B cell (primary cell): ENCODE results near the gene HTR2A. TPM values are rescaled to one million over a fixed set of nuclear protein-coding genes. Genes with fewer than 3 reads are reported as not detected.

Experiments used
- ATAC-seq: fragments of 200-7000 bp; cut with Tn5 transposase; one replicate; pipeline ENCODE4 v1.10.0; 2021; ENCODE audit warnings: low read depth, mild to moderate bottlenecking, moderate number of reproducible peaks, moderate library complexity
- CTCF ChIA-PET: fragments of 350-600 bp; sonication (Branson Sonifier 250); formaldehyde crosslinking; loops from one replicate; lab custom pipeline; 2021; ENCODE audit warnings: antibody characterized with exemption, inconsistent platforms; lab: Charles Lee
- POLR2A ChIA-PET: fragments of 350-600 bp; sonication (Branson Sonifier 250); formaldehyde crosslinking; loops from one replicate; lab custom pipeline; 2021; ENCODE audit warnings: antibody characterized with exemption; lab: Charles Lee
- DNase-seq: peaks from one replicate; pipeline ENCODE4 v3.0.0; 2013
- H2AFZ ChIP-seq: 2 replicates; pipeline ENCODE4 v1.6.1; 2012; ENCODE audit warnings: mild to moderate bottlenecking, low read depth, low read length; ENCODE audit not compliant: insufficient read depth, poor library complexity, severe bottlenecking
- H3K27ac ChIP-seq, 2 donors: 1 replicate in 1 of 2; 2 replicates in 1 of 2; pipeline ENCODE4 v1.5.1; 2012 to 2013; ENCODE audit warnings: low read length in 2 of 2, mild to moderate bottlenecking in 2 of 2, moderate library complexity in 1 of 2
- H3K27me3 ChIP-seq, 4 experiments: fragments of 200-600 bp in 1 of 4; sonication (generic) in 1 of 4; replicated peaks in 1 of 4; 1 replicate in 2 of 4; 2 replicates in 2 of 4; pipeline versions ENCODE4 v1.6.1 to v1.7.0; 2013 to 2016; ENCODE audit warnings: low read length in 3 of 4, mild to moderate bottlenecking in 2 of 4, mixed read lengths in 1 of 4, moderate library complexity in 1 of 4; ENCODE audit not compliant: insufficient read depth in 4 of 4, control insufficient read depth in 3 of 4; ENCODE audit errors: control extremely low read depth in 1 of 4
- H3K36me3 ChIP-seq, 2 experiments: replicated peaks in 1 of 2; 1 replicate in 1 of 2; 2 replicates in 1 of 2; pipeline versions ENCODE4 v1.6.1 to v1.7.1; 2013; ENCODE audit warnings: low read length in 1 of 2; ENCODE audit not compliant: insufficient read depth in 2 of 2, control insufficient read depth in 1 of 2; ENCODE audit errors: control extremely low read depth in 1 of 2, extremely low read depth in 1 of 2
- H3K4me1 ChIP-seq, 2 donors: fragments of 200-600 bp in 1 of 2; sonication (generic) in 1 of 2; 1 replicate in 1 of 2; 2 replicates in 1 of 2; pipeline versions ENCODE4 v1.5.1 to v1.6.1; 2013 to 2017; ENCODE audit warnings: low read length in 2 of 2; ENCODE audit not compliant: control insufficient read depth in 2 of 2, insufficient read depth in 2 of 2
- H3K4me2 ChIP-seq: replicated peaks from 2 replicates; pipeline ENCODE3; 2012; ENCODE audit warnings: mild to moderate bottlenecking, low read depth, low read length; ENCODE audit not compliant: poor library complexity, severe bottlenecking
- H3K4me3 ChIP-seq, 5 experiments: fragments of 200-600 bp in 1 of 5; sonication (generic) in 1 of 5; 1 replicate in 3 of 5; 2 replicates in 2 of 5; pipeline versions ENCODE4 v1.5.1 to v1.7.0; 2011 to 2016; ENCODE audit warnings: low read length in 4 of 5, mild to moderate bottlenecking in 4 of 5, low read depth in 2 of 5, control low read depth in 1 of 5, moderate library complexity in 1 of 5; ENCODE audit not compliant: insufficient read depth in 1 of 5; ENCODE audit errors: control extremely low read depth in 1 of 5, extremely low read depth in 1 of 5
- H3K79me2 ChIP-seq: fragments of 200-600 bp; sonication (generic); one replicate; pipeline ENCODE4 v1.6.0; 2016; ENCODE audit warnings: low read length; ENCODE audit not compliant: control insufficient read depth, insufficient read depth
- H3K9ac ChIP-seq: fragments of 200-600 bp; sonication (generic); 2 replicates; pipeline ENCODE4 v1.6.1; 2017; ENCODE audit warnings: mild to moderate bottlenecking, low read length, moderate library complexity
- H3K9me3 ChIP-seq, 3 donors: one replicate each; pipeline versions ENCODE4 v1.6.1 to v1.7.1; 2013; ENCODE audit warnings: low read length in 2 of 3; ENCODE audit not compliant: control insufficient read depth in 2 of 3, insufficient read depth in 1 of 3; ENCODE audit errors: control extremely low read depth in 1 of 3
- H4K20me1 ChIP-seq: 2 replicates; pipeline ENCODE4 v1.6.0; 2012; ENCODE audit warnings: mild to moderate bottlenecking, low read length; ENCODE audit not compliant: insufficient read depth, control insufficient read depth, poor library complexity, severe bottlenecking
- H3K27ac Mint-ChIP-seq: one replicate; pipeline ENCODE4 v1.8.0; 2021; ENCODE audit warnings: mixed read lengths
- H3K27me3 Mint-ChIP-seq: one replicate; pipeline ENCODE4 v1.8.0; 2021; ENCODE audit warnings: mixed read lengths
- H3K4me1 Mint-ChIP-seq: one replicate; pipeline ENCODE4 v1.8.0; 2021; ENCODE audit warnings: mixed read lengths
- H3K4me3 Mint-ChIP-seq: one replicate; pipeline ENCODE4 v1.8.0; 2021; ENCODE audit warnings: mixed read lengths
- H3K9me3 Mint-ChIP-seq: one replicate; pipeline ENCODE4 v1.8.0; 2022; ENCODE audit warnings: mixed read lengths; ENCODE audit not compliant: insufficient read depth
- EZH2 ChIP-seq: IDR thresholded peaks from 2 replicates; pipeline ENCODE4 v1.6.1; 2012; ENCODE audit warnings: borderline replicate concordance, low read depth, mild to moderate bottlenecking, moderate library complexity, low read length; ENCODE audit not compliant: insufficient read depth, poor library complexity, severe bottlenecking
- WGBS: methylation state at CpG from one replicate; pipeline ENCODE4 v1.1.5; 2013; ENCODE audit warnings: missing lambda C conversion rate; ENCODE audit not compliant: insufficient coverage; 5-methylcytosine and 5-hydroxymethylcytosine counted together
- intact Hi-C: fragments of 100-400 bp; cut with micrococcal nuclease; formaldehyde crosslinking; loops from one replicate; pipeline ENCODE4 v1.10.0; 2022
- polyA plus RNA-seq: library from polyadenylated mRNA; depleted of rRNA; stranded (reverse); fragments of >200 nt; gene quantifications from 2 replicates; pipeline ENCODE4 v1.2.3, GENCODE V29; 2012
- total RNA-seq, 2 donors: library from RNA; stranded (reverse); fragments of 120-200 nt in 1 of 2; gene quantifications; 1 replicate in 1 of 2; 2 replicates in 1 of 2; pipeline versions ENCODE4 v1.2.3 to v1.2.4, GENCODE V29; 2013 to 2022
- TF ChIP-seq, protein P1 (sequence below): fragments of 200-600 bp; IDR thresholded peaks from one replicate; pipeline ENCODE4 v1.8.0; 2022; ENCODE audit warnings: antibody characterized with exemption, mild to moderate bottlenecking

The HTR2A gene
- total and polyA plus RNA-seq, 2 donors (not counting 1 experiment from before 2014, with no cell fraction given), result not detected

DNA sequence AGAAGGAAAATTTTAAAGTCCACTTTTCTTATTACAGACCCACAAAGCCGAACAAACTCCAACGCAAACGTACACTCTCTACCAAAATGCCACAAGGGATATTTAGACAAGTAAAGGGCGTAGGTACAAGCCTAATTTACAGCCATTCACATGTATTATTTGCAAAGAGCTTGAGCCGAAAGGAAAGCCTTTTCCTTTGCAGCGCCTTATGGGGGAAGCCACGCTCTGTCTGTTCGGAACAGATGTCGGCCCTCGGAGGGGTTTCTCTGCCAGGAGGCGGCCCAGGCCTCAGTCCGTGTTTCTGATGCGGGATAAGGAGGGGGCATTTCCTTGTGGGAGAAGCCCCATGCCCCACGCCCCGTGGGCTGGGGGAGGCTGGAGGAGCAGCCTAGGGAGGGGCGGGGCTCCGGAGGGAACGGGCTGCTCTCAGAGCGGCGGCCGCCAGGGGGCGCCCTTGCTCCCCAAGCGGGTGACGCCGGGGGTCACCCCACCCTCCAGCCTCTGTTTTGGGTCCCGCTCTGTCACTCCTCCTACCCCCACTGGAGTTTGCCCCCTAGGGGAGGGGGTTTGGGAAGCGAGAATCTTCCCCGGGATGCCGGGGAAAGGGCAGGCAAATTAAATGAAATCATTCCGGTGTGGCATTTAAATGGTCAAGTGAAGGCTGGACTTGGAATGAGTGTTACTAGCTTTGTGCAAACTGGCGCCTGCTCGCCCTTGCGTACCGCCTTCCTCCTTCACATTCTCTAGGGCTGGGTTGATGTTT is 2.9 kb downstream of the HTR2A start:
- Histone ChIP-seq H3K4me1 (peaks cover 15 to 23% of the 10 kb centered on the region in 2 donors), H3K4me3 (peak overlapping the region; percentile 36 to 72 (median 53)), H3K27me3 (peaks cover 0 to 25% (median 5%) of the 10 kb centered on the region in 4 experiments), H3K9me3 (no peaks in the 10 kb centered on the region), H3K36me3 (no peaks in the 10 kb centered on the region), H3K9ac (peak overlapping the region; percentile 67), H2AFZ (peak overlapping the region; percentile 85), H4K20me1 (no peaks in the 10 kb centered on the region), H3K79me2 (no peaks in the 10 kb centered on the region), H3K4me2 (peak overlapping the region; percentile 88), H3K27ac (no peak overlapping the region)
- no peak for TF ChIP-seq EZH2
- TF ChIP-seq, protein P1, sequence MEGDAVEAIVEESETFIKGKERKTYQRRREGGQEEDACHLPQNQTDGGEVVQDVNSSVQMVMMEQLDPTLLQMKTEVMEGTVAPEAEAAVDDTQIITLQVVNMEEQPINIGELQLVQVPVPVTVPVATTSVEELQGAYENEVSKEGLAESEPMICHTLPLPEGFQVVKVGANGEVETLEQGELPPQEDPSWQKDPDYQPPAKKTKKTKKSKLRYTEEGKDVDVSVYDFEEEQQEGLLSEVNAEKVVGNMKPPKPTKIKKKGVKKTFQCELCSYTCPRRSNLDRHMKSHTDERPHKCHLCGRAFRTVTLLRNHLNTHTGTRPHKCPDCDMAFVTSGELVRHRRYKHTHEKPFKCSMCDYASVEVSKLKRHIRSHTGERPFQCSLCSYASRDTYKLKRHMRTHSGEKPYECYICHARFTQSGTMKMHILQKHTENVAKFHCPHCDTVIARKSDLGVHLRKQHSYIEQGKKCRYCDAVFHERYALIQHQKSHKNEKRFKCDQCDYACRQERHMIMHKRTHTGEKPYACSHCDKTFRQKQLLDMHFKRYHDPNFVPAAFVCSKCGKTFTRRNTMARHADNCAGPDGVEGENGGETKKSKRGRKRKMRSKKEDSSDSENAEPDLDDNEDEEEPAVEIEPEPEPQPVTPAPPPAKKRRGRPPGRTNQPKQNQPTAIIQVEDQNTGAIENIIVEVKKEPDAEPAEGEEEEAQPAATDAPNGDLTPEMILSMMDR, result peak; percentile 95
- peaks cover 65% of the 10 kb centered on the region for H3K27me3 Mint-ChIP-seq
- POLR2A ChIA-PET, result no interaction called here
- H3K27ac Mint-ChIP-seq, result no peak overlapping the region
- ATAC-seq (peak; percentile 94), DNase-seq (peak; percentile 80)
- 1% methylated on average over 14 of the region's 34 CpGs for WGBS
- CTCF ChIA-PET, result interaction anchor here (0.6 to 3.5 kb wide), 20 partner anchors 9 to 1875 kb away, joined by 3 to 13 read pairs (median 4); no protein-coding TSS in a partner anchor
- no peaks in the 10 kb centered on the region for H3K9me3 Mint-ChIP-seq
- intact Hi-C loops, result loop anchor here (1.0 to 5.0 kb wide), 2 partner anchors 880 to 1873 kb away; no protein-coding TSS in a partner anchor
- peak overlapping the region; percentile 79 for H3K4me3 Mint-ChIP-seq
- peaks cover 22% of the 10 kb centered on the region for H3K4me1 Mint-ChIP-seq
